Colonic mucosa (tissue), 4 donors: ENCODE results near the gene RANBP17. TPM values are rescaled to one million over a fixed set of nuclear protein-coding genes. Genes with fewer than 3 reads are reported as not detected.
"Not testable (repeated sequence)": the region's sequence is repeated elsewhere in the genome, so short reads cannot be mapped to it uniquely, and the experiment has no call there.

Source experiments
- DNase-seq: peaks from one replicate; pipeline ENCODE4 v3.0.0-alpha.2; 2020
- H3K27ac ChIP-seq: fragments of 200-600 bp; one replicate; pipeline ENCODE4 v1.8.0; 2021
- H3K27me3 ChIP-seq: fragments of 200-600 bp; one replicate; pipeline ENCODE4 v1.8.0; 2021
- H3K36me3 ChIP-seq: fragments of 200-600 bp; one replicate; pipeline ENCODE4 v1.8.0; 2021
- H3K4me1 ChIP-seq: fragments of 200-600 bp; one replicate; pipeline ENCODE4 v1.8.0; 2021; ENCODE audit warnings: mild to moderate bottlenecking
- H3K4me3 ChIP-seq: fragments of 200-600 bp; one replicate; pipeline ENCODE4 v1.8.0; 2021
- H3K9ac ChIP-seq, 2 donors: one replicate each; pipeline ENCODE4 v1.7.0; 2013; ENCODE audit warnings: control low read depth in 2 of 2, low read depth in 2 of 2, low read length in 2 of 2
- H3K9me3 ChIP-seq: fragments of 200-600 bp; one replicate; pipeline ENCODE4 v1.8.0; 2021
- intact Hi-C: fragments of 100-400 bp; cut with DNase I; formaldehyde crosslinking; loops from one replicate; pipeline ENCODE4 v1.14.1; 2022
- total RNA-seq, 2 donors: library from RNA; stranded (reverse); fragmentation: NEBNext Ultra II Directional in 1 of 2; extraction: Animal tissue kit (Norgen Biotek cat#: 25700) in 1 of 2; gene quantifications; one replicate each; pipeline ENCODE4 v1.2.1, GENCODE V29; 2021
- TF ChIP-seq, protein P1 (sequence below): fragments of 200-600 bp; IDR thresholded peaks from one replicate; pipeline ENCODE4 v1.8.0; 2022; ENCODE audit warnings: antibody characterized with exemption, mild to moderate bottlenecking
- donor health status: healthy.
- donor health status: DM: no; HTN: no; CAD: no.
- donor health status: DM: no; HTN: no; CAD: no.

RANBP17 gene
- total RNA-seq, 2 donors from 2014 or later: 7.9 to 9.4 TPM

DNA sequence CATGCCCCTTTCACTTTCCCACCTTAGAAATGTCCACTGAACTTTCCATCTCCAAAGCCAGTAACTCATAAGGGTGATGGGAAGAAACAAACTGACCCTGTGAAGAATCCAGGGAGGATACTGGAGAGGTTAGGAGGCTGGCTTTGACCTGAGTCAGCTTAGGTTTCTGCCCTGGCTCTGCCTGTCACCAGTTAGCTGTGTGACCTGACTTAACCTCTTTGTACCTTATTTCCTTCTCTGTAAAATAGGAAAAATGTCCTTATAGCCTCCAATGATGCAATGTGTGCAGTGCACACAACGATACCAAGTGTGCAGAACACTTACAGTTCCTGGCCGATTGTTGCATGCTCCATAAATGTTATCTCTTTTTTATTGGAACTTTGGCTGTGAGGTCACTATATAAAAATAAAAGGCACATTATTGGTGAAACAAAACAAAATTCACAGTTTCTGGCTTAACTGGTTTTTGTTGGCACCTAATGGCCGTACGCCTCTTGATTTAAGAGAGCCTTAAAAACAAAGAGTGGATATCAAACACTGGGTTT is 40.5 kb upstream of the RANBP17 start:
- Histone ChIP-seq H3K4me3 (no peak overlapping the region), H3K27me3 (no peaks in the 10 kb centered on the region), H3K27ac (no peak overlapping the region), H3K9ac (no peak overlapping the region), H3K9me3 (no peaks in the 10 kb centered on the region), H3K4me1 (no peaks in the 10 kb centered on the region), H3K36me3 (no peaks in the 10 kb centered on the region)
- intact Hi-C loops: no loop called here
- no peak for DNase-seq
- TF ChIP-seq, protein P1, sequence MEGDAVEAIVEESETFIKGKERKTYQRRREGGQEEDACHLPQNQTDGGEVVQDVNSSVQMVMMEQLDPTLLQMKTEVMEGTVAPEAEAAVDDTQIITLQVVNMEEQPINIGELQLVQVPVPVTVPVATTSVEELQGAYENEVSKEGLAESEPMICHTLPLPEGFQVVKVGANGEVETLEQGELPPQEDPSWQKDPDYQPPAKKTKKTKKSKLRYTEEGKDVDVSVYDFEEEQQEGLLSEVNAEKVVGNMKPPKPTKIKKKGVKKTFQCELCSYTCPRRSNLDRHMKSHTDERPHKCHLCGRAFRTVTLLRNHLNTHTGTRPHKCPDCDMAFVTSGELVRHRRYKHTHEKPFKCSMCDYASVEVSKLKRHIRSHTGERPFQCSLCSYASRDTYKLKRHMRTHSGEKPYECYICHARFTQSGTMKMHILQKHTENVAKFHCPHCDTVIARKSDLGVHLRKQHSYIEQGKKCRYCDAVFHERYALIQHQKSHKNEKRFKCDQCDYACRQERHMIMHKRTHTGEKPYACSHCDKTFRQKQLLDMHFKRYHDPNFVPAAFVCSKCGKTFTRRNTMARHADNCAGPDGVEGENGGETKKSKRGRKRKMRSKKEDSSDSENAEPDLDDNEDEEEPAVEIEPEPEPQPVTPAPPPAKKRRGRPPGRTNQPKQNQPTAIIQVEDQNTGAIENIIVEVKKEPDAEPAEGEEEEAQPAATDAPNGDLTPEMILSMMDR: no peak

DNA sequence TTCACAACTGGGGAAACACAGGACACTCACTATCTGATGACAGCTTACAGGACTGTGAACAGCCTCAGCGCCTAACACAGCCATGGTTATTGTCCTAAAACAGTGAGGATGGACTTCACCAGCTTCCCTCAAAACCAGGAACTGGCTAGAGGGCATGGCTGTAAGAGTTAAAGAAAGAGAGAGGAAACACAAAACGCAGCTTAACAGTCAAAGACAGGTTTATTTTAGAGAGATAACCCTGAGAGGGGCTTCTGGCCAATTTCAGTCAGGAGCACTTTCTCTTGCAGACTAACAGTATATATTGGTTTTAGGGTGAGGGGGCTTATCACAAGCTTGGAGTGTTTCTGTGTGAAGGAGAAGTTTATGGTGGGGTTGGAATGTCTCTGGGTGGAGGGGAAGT is 35.7 kb upstream of the RANBP17 start:
- no peaks in the 10 kb centered on the region for H3K36me3 ChIP-seq

DNA sequence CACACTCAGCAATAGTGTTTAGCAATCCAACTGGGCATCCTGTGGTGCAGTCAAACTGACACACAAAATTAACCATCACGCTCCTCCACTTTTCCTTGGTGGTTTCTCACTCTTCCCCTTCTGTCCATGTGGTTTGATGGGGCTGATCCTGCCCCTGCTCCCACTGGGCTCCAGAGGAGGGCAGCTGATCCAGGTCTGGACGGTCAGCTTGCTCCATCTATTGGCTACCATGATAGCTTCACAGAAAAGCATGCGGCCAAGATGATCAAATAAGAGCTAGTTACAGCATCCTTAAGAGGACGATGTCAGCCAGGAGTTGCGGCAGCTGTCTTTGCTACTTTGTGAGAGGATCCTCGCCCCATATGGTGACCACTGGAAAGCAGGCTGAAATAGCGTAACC is 29.6 kb upstream of the RANBP17 start:
- Histone ChIP-seq H3K4me3 (no peak overlapping the region), H3K36me3 (no peaks in the 10 kb centered on the region), H3K27me3 (no peaks in the 10 kb centered on the region), H3K4me1 (no peaks in the 10 kb centered on the region), H3K9me3 (no peaks in the 10 kb centered on the region), H3K9ac (no peak overlapping the region), H3K27ac (no peak overlapping the region)
- DNase-seq: no peak
- intact Hi-C loops: no loop called here
- TF ChIP-seq, protein P1: no peak

More for the DNA sequence above, 35.7 kb upstream of the RANBP17 start:
- DNase-seq: no peak
- Histone ChIP-seq H3K9me3 (no peaks in the 10 kb centered on the region), H3K27me3 (no peaks in the 10 kb centered on the region), H3K4me1 (no peaks in the 10 kb centered on the region), H3K27ac (no peak overlapping the region), H3K4me3 (no peak overlapping the region), H3K9ac (no peak overlapping the region)
- intact Hi-C loops: no loop called here
- TF ChIP-seq, protein P1: no peak

DNA sequence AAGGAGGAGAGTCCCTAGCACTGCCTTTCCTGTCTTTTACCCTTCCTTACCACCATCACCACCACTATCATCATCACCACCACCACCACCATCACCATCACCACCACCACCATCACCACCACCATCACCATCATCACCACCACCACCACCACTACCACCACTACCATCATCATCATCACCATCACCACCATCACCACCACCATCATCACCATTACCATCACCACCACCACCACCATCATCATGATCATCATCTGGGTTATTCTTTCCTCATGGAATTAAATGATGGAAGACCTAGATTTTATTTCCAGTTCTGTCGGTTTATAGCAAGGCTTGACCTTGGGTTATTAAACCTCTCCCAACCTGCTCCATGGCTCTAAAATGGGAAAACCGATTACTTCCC is 27.8 kb upstream of the RANBP17 start:
- H3K9me3 ChIP-seq, H3K9ac ChIP-seq, DNase-seq, H3K27ac ChIP-seq, H3K36me3 ChIP-seq, H3K4me3 ChIP-seq, intact Hi-C loops, H3K4me1 ChIP-seq, H3K27me3 ChIP-seq: not testable (repeated sequence)

DNA sequence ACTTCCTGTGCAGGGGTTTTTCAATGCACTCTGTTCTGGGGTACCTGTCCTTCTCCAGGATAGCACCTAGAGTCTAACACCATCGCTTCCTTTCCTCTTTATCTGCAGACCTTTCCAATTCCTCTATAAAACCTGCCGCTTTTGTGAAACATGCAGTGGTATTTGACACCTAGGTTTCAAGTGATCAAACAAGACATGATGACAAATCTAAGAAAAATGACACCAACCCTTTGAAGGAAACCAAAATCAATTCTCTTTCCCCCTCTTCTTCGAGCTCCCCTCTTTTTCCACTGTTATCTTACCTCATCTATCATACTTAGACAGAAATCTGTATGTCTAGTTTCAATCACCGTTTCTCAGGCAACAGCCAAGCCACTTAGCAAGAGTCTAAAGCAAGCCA is 25.6 kb upstream of the RANBP17 start:
- intact Hi-C loops: no loop called here
- Histone ChIP-seq H3K9ac (no peak overlapping the region), H3K4me3 (no peak overlapping the region), H3K27me3 (no peaks in the 10 kb centered on the region), H3K4me1 (no peaks in the 10 kb centered on the region), H3K9me3 (no peaks in the 10 kb centered on the region), H3K27ac (no peak overlapping the region), H3K36me3 (no peaks in the 10 kb centered on the region)
- DNase-seq: no peak
- TF ChIP-seq, protein P1: no peak

DNA sequence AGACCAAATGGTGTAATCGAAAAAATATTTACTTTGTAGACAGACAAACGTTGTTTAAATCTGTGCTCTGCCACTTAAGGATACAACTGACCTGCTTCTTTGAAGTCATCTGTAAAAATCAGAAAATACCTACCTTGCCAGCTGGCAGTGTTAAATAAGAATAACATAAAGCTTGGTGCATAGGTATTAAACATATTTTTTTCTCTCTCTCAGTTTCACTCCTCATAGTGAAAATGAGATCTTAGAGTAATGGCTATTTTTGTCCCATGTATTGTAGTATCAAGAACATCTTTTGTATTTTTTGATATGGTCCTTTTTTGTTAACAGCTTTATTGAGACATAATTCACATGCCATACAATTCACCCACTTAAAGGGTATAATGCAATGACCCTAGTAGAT is 17.9 kb upstream of the RANBP17 start:
- no peak for DNase-seq
- TF ChIP-seq, protein P1: no peak
- no peaks in the 10 kb centered on the region for H3K36me3 ChIP-seq
- no peaks in the 10 kb centered on the region for H3K4me1 ChIP-seq
- no peaks in the 10 kb centered on the region for H3K9me3 ChIP-seq
- intact Hi-C loops: no loop called here
- H3K4me3 ChIP-seq: no peak overlapping the region
- no peaks in the 10 kb centered on the region for H3K27me3 ChIP-seq
- H3K27ac ChIP-seq: no peak overlapping the region
- no peak overlapping the region for H3K9ac ChIP-seq
